ENCODE results near the gene KCNE4. TPM values are rescaled to one million over a fixed set of nuclear protein-coding genes. Genes with fewer than 3 reads are reported as not detected.

Gene KCNE4
- total and polyA plus RNA-seq, 2 experiments from 2014 or later, result not detected

DNA sequence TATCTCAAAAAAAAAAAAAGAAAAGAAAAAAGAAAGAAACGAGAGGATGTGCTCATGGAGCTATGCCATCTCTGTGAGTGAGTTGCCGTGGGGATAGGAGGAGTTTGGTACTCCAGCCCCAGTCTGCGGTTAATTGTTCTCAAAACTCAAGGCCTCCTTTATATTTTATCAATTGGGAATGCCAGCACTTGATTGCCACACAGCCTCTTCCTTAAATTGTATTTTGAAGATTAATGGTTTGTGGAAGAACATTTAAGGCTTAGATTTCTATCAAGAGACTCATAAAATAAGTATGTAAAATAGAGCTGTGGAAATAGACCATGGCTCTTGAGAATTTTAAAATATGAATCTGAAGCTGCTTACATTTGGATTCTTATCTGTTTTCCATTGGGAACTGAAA lies 29.8 kb downstream of the KCNE4 start (continued):
- TF ChIP-seq ZNF462 (CRISPR knock-in tag; IDR thresholded peaks at IDR 0.05) (no peak), STAT1 (IDR thresholded peaks at IDR 0.05; ENCODE audit: unreplicated experiment) (no peak), ZNF114 (CRISPR knock-in tag; IDR thresholded peaks at IDR 0.05) (no peak), EZH2phosphoT487 (IDR thresholded peaks at IDR 0.05; ENCODE audit: unreplicated experiment) (no peak), ETS1 (IDR thresholded peaks at IDR 0.05) (no peak), POLR2AphosphoS5 (IDR thresholded peaks at IDR 0.05; ENCODE audit: low read depth) (no peak), NANOG (IDR thresholded peaks at IDR 0.05; ENCODE audit: borderline replicate concordance) (no peak), JUNB (IDR thresholded peaks at IDR 0.05; ENCODE audit: unreplicated experiment) (no peak)

- Histone ChIP-seq H3K4me3 (no peak overlapping the region), H2AFZ (no peak overlapping the region), H3K4me2 (no peak overlapping the region), H3F3A (replicated peaks; ENCODE audit: low read depth) (no peaks in the 10 kb centered on the region), H3K9me2 (ENCODE audit: insufficient read depth) (no peaks in the 10 kb centered on the region), H3K79me2 (replicated peaks; ENCODE audit: insufficient read depth) (no peaks in the 10 kb centered on the region), H3K4me1 (ENCODE audit: insufficient read depth) (no peaks in the 10 kb centered on the region), H3K27me3 (ENCODE audit: insufficient read depth) (no peaks in the 10 kb centered on the region), H4K20me1 (replicated peaks; ENCODE audit: insufficient read depth) (no peaks in the 10 kb centered on the region), H3K27ac (ENCODE audit: low read depth) (no peak overlapping the region), H3K36me3 (ENCODE audit: insufficient read depth) (no peaks in the 10 kb centered on the region)
- no peaks in the 10 kb centered on the region for H3K9me3 Mint-ChIP-seq
- H3K27me3 Mint-ChIP-seq (ENCODE audit: insufficient read depth, low read depth, poor library complexity), result no peaks in the 10 kb centered on the region
- H3K27ac Mint-ChIP-seq, result no peak overlapping the region
- no peak overlapping the region for H3K4me3 Mint-ChIP-seq
- peaks cover 3% of the 10 kb centered on the region; the same call in 1 of the 3 replicates for H3K4me1 Mint-ChIP-seq
- ATAC-seq (no peak), DNase-seq (ENCODE audit: low spot score) (no peak)
- H3K36me3 Mint-ChIP-seq (ENCODE audit: low read depth), result no peaks in the 10 kb centered on the region
- TF ChIP-seq STAT1 (IDR thresholded peaks at IDR 0.05; ENCODE audit: unreplicated experiment) (no peak), POLR2AphosphoS5 (IDR thresholded peaks at IDR 0.05; ENCODE audit: low read depth) (no peak), ZNF331 (CRISPR knock-in tag; IDR thresholded peaks at IDR 0.05; ENCODE audit: low read depth) (no peak), ETS1 (IDR thresholded peaks at IDR 0.05) (no peak)
- TF ChIP-seq, protein P1, sequence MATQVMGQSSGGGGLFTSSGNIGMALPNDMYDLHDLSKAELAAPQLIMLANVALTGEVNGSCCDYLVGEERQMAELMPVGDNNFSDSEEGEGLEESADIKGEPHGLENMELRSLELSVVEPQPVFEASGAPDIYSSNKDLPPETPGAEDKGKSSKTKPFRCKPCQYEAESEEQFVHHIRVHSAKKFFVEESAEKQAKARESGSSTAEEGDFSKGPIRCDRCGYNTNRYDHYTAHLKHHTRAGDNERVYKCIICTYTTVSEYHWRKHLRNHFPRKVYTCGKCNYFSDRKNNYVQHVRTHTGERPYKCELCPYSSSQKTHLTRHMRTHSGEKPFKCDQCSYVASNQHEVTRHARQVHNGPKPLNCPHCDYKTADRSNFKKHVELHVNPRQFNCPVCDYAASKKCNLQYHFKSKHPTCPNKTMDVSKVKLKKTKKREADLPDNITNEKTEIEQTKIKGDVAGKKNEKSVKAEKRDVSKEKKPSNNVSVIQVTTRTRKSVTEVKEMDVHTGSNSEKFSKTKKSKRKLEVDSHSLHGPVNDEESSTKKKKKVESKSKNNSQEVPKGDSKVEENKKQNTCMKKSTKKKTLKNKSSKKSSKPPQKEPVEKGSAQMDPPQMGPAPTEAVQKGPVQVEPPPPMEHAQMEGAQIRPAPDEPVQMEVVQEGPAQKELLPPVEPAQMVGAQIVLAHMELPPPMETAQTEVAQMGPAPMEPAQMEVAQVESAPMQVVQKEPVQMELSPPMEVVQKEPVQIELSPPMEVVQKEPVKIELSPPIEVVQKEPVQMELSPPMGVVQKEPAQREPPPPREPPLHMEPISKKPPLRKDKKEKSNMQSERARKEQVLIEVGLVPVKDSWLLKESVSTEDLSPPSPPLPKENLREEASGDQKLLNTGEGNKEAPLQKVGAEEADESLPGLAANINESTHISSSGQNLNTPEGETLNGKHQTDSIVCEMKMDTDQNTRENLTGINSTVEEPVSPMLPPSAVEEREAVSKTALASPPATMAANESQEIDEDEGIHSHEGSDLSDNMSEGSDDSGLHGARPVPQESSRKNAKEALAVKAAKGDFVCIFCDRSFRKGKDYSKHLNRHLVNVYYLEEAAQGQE (IDR thresholded peaks at IDR 0.05; ENCODE audit: unreplicated experiment), result no peak
Observed at GRCh38 chr2:223082706-223083105, 30.7 kb downstream of the KCNE4 start.

All from GM23338 (cell line).